IMR-90 (cell line): ENCODE results near the gene AKT3. TPM values are rescaled to one million over a fixed set of nuclear protein-coding genes. Genes with fewer than 3 reads are reported as not detected.

ENCODE experiments used
- ATAC-seq: fragments of 200-7000 bp; cut with Tn5 transposase; 2 replicates; pipeline ENCODE4 v1.9.1; 2020; ENCODE audit warnings: low read depth, mild to moderate bottlenecking, moderate library complexity
- BruUV-seq: library from RNA; stranded (reverse); fragments of 400-500 nt; replicated peaks from 2 replicates; lab custom pipeline; 2021; lab: Mats Ljungman, UMichigan
- CTCF ChIA-PET: fragments of 300-600 bp; formaldehyde crosslinking; extraction: SDS; loops from one replicate; lab custom pipeline; 2021; ENCODE audit warnings: antibody characterized with exemption; lab: Yijun Ruan, JAX
- POLR2A ChIA-PET: fragments of 300-600 bp; sonication (Branson Sonifier 250); formaldehyde crosslinking; loops from one replicate; lab custom pipeline; 2022; ENCODE audit warnings: antibody characterized with exemption; ENCODE audit not compliant: unreplicated experiment; lab: Charles Lee
- DNase-seq: peaks from one replicate; pipeline ENCODE4 v3.0.0; 2013
- H2AFZ ChIP-seq: replicated peaks from 2 replicates; pipeline ENCODE3; 2013; ENCODE audit warnings: low read length, mild to moderate bottlenecking; ENCODE audit not compliant: poor library complexity
- H2AK5ac ChIP-seq: 2 replicates; pipeline ENCODE4 v1.6.1; 2013; ENCODE audit warnings: low read depth, low read length, inconsistent platforms
- H2AK9ac ChIP-seq: replicated peaks from 2 replicates; pipeline ENCODE3; 2013; ENCODE audit warnings: mild to moderate bottlenecking, low read depth, low read length, moderate library complexity; ENCODE audit not compliant: poor library complexity
- H2BK120ac ChIP-seq: 2 replicates; pipeline ENCODE4 v1.6.1; 2013; ENCODE audit warnings: low read depth, low read length, inconsistent platforms
- H2BK15ac ChIP-seq: 3 replicates; pipeline ENCODE4 v1.6.1; 2013; ENCODE audit warnings: low read depth, low read length, inconsistent platforms
- H2BK20ac ChIP-seq: 2 replicates; pipeline ENCODE4 v1.6.1; 2013; ENCODE audit warnings: low read depth, mild to moderate bottlenecking, inconsistent platforms, low read length, moderate library complexity
- H2BK5ac ChIP-seq: 2 replicates; pipeline ENCODE4 v1.6.1; 2013; ENCODE audit warnings: mild to moderate bottlenecking, low read depth, low read length, inconsistent platforms; ENCODE audit not compliant: poor library complexity, severe bottlenecking
- H3K14ac ChIP-seq: replicated peaks from 2 replicates; pipeline ENCODE4 v1.6.1; 2013; ENCODE audit warnings: low read depth, low read length, inconsistent platforms
- H3K18ac ChIP-seq: 2 replicates; pipeline ENCODE4 v1.6.1; 2013; ENCODE audit warnings: low read depth, low read length, control low read depth
- H3K23ac ChIP-seq: 2 replicates; pipeline ENCODE4 v1.6.1; 2013; ENCODE audit warnings: low read depth, low read length, inconsistent platforms
- H3K27ac ChIP-seq: 2 replicates; pipeline ENCODE4 v1.5.1; 2013; ENCODE audit warnings: mild to moderate bottlenecking, control low read depth, low read length; ENCODE audit not compliant: insufficient read depth
- H3K27me3 ChIP-seq: 2 replicates; pipeline ENCODE4 v1.6.1; 2013; ENCODE audit warnings: low read length; ENCODE audit not compliant: control insufficient read depth, insufficient read depth
- H3K36me3 ChIP-seq: 2 replicates; pipeline ENCODE4 v1.6.1; 2013; ENCODE audit warnings: low read length, mixed read lengths; ENCODE audit not compliant: control insufficient read depth, insufficient read depth
- H3K4ac ChIP-seq: 2 replicates; pipeline ENCODE4 v1.6.1; 2013; ENCODE audit warnings: low read depth, low read length, inconsistent platforms
- H3K4me1 ChIP-seq: 2 replicates; pipeline ENCODE4 v1.6.1; 2013; ENCODE audit warnings: low read length, mixed read lengths; ENCODE audit not compliant: control insufficient read depth, insufficient read depth
- H3K4me2 ChIP-seq: 2 replicates; pipeline ENCODE4 v1.6.1; 2013; ENCODE audit warnings: low read depth, mild to moderate bottlenecking, control low read depth, low read length, moderate library complexity
- H3K4me3 ChIP-seq: 2 replicates; pipeline ENCODE4 v1.5.1; 2013; ENCODE audit warnings: low read depth, mild to moderate bottlenecking, control low read depth, low read length, moderate library complexity; ENCODE audit not compliant: insufficient read depth
- H3K56ac ChIP-seq: 2 replicates; pipeline ENCODE4 v1.6.1; 2013; ENCODE audit warnings: low read length, inconsistent platforms; ENCODE audit not compliant: insufficient read depth; ENCODE audit errors: extremely low read depth
- H3K79me1 ChIP-seq, 2 experiments: 2 replicates each; pipeline ENCODE4 v1.6.1; 2013; ENCODE audit warnings: low read length in 2 of 2, inconsistent platforms in 1 of 2, low read depth in 1 of 2
- H3K9ac ChIP-seq: 2 replicates; pipeline ENCODE4 v1.6.1; 2013; ENCODE audit warnings: low read depth, low read length, control low read depth
- H3K9me1 ChIP-seq: 2 replicates; pipeline ENCODE4 v1.6.1; 2013; ENCODE audit warnings: low read length, inconsistent platforms; ENCODE audit not compliant: insufficient read depth
- H3K9me3 ChIP-seq: 2 replicates; pipeline ENCODE4 v1.6.1; 2013; ENCODE audit warnings: low read length; ENCODE audit not compliant: control insufficient read depth, insufficient read depth
- H4K20me1 ChIP-seq: 2 replicates; pipeline ENCODE4 v1.6.1; 2013; ENCODE audit warnings: low read length, inconsistent platforms; ENCODE audit not compliant: insufficient read depth
- H4K5ac ChIP-seq: 2 replicates; pipeline ENCODE4 v1.6.1; 2013; ENCODE audit warnings: mild to moderate bottlenecking, low read depth, low read length, control low read depth
- H4K8ac ChIP-seq, 2 experiments: 2 replicates each; pipeline ENCODE4 v1.6.1; 2013; ENCODE audit warnings: low read depth in 2 of 2, low read length in 2 of 2, control low read depth in 1 of 2, inconsistent platforms in 1 of 2
- H4K91ac ChIP-seq: 2 replicates; pipeline ENCODE4 v1.6.1; 2013; ENCODE audit warnings: low read depth, low read length, inconsistent platforms; ENCODE audit not compliant: insufficient read depth
- BHLHE40 ChIP-seq: fragments of 150-350 bp; IDR thresholded peaks from 2 replicates; pipeline ENCODE4 v1.6.1; 2016; ENCODE audit warnings: mild to moderate bottlenecking, low read depth, low read length
- CHD1 ChIP-seq: IDR thresholded peaks from 2 replicates; pipeline ENCODE4 v1.6.1; 2012; ENCODE audit warnings: low read depth, low read length, improper control_type of control experiment
- CTCF ChIP-seq: conservative IDR thresholded peaks from 2 replicates; pipeline ENCODE4 v1.5.1; 2012; ENCODE audit warnings: mild to moderate bottlenecking, low read depth, low read length, improper control_type of control experiment
- ELK1 ChIP-seq: fragments of 150-350 bp; IDR thresholded peaks from 2 replicates; pipeline ENCODE4 v1.6.1; 2016; ENCODE audit warnings: low read depth, mild to moderate bottlenecking, low read length, moderate library complexity, borderline replicate concordance
- FOS ChIP-seq: fragments of 150-350 bp; IDR thresholded peaks from 2 replicates; pipeline ENCODE4 v1.6.1; 2016; ENCODE audit warnings: low read depth, low read length
- MAZ ChIP-seq: IDR thresholded peaks from 2 replicates; pipeline ENCODE4 v1.6.1; 2012; ENCODE audit warnings: low read depth, mild to moderate bottlenecking, low read length, improper control_type of control experiment, moderate library complexity, borderline replicate concordance
- SMC3 ChIP-seq: fragments of 150-350 bp; IDR thresholded peaks from 2 replicates; pipeline ENCODE4 v1.6.1; 2016; ENCODE audit warnings: low read depth, mild to moderate bottlenecking, antibody characterized with exemption, low read length, moderate library complexity
- WGBS, 2 experiments: methylation state at CpG; one replicate each; pipeline versions ENCODE4 v1.1.5 to v1.1.7; 2013; ENCODE audit warnings: missing lambda C conversion rate in 2 of 2; ENCODE audit not compliant: insufficient read length in 1 of 2; ENCODE audit errors: extremely low coverage in 2 of 2; 5-methylcytosine and 5-hydroxymethylcytosine counted together
- dilution Hi-C: fragments of 300-500 bp; cut with HindIII; formaldehyde crosslinking; loops from one replicate; pipeline ENCODE4 v1.14.3; 2018; ENCODE audit warnings: low sequenced_read_pairs; ENCODE audit not compliant: unreplicated experiment
- in situ Hi-C: fragments of 300-500 bp; cut with MboI; formaldehyde crosslinking; loops from 3 replicates; pipeline ENCODE4 v1.14.3; 2019; ENCODE audit warnings: low sequenced_read_pairs, inconsistent platforms, mixed read lengths
- intact Hi-C: fragments of 100-400 bp; cut with micrococcal nuclease; formaldehyde crosslinking; loops from 2 replicates; pipeline ENCODE4 v1.10.0; 2022
- polyA plus RNA-seq, 3 experiments: library from polyadenylated mRNA; depleted of rRNA; stranded (reverse); fragments of >200 nt; gene quantifications; 2 replicates each; pipeline ENCODE4 v1.2.3, GENCODE V29; 2012; ENCODE audit warnings: low replicate concordance in 1 of 3
- total RNA-seq: library from RNA; depleted of rRNA; stranded (reverse); fragments of >200 nt; gene quantifications from 2 replicates; pipeline ENCODE4 v1.2.3, GENCODE V29; 2012

AKT3 gene
- total and polyA plus RNA-seq, 2 of the 4 experiments (the other 2 are of a cell fraction), result 15.2 to 19.4 TPM

- Histone ChIP-seq H3K9me3 (no peaks in the 10 kb centered on the region), H2AK9ac (no peak overlapping the region), H3K27ac (no peak overlapping the region), H3K4me2 (no peak overlapping the region), H3K27me3 (no peaks in the 10 kb centered on the region), H4K8ac (no peak overlapping the region), H3K4me3 (no peak overlapping the region), H3K4me1 (peaks cover 9% of the 10 kb centered on the region), H3K14ac (no peak overlapping the region), H4K5ac (no peak overlapping the region), H2BK20ac (no peak overlapping the region), H4K91ac (no peak overlapping the region), H2AK5ac (no peak overlapping the region), H2BK120ac (no peak overlapping the region), H3K18ac (no peak overlapping the region), H2AFZ (no peak overlapping the region), H3K9ac (no peak overlapping the region), H3K9me1 (peaks cover 6% of the 10 kb centered on the region; the same call in 1 of the 2 replicates), H3K23ac (no peak overlapping the region), H3K4ac (no peak overlapping the region), H4K20me1 (peaks cover 3% of the 10 kb centered on the region), H3K79me1 (peaks cover 19 to 55% of the 10 kb centered on the region in 2 experiments), H3K56ac (no peak overlapping the region), H3K36me3 (peaks cover 3% of the 10 kb centered on the region; the same call in 1 of the 2 replicates), H2BK5ac (no peak overlapping the region), H2BK15ac (no peak overlapping the region)
- TF ChIP-seq ELK1, result no peak
- TF ChIP-seq FOS, result no peak
- no peak for TF ChIP-seq CHD1
- no peak for TF ChIP-seq CTCF
- no peak for TF ChIP-seq BHLHE40
- TF ChIP-seq MAZ, result no peak
- no peak for TF ChIP-seq SMC3
- in situ Hi-C loops, result loop anchor here (25.0 kb wide), 1 partner anchor 527 kb away; no protein-coding TSS in a partner anchor
- WGBS, 2 experiments, result no CpG with 5 or more reads among the region's 3 CpGs
- intact Hi-C loops, result no loop called here
- no peak for ATAC-seq
- dilution Hi-C loops, result no loop called here
- no TSS peak for BruUV-seq
- POLR2A ChIA-PET, result no interaction called here
- DNase-seq, result no peak
- CTCF ChIA-PET, result no interaction called here
Observed at GRCh38 chr1:243735457-243735856, 114.6 kb downstream of the AKT3 start.
